GM18867 (cell line): ENCODE data around the gene FBLN5.
"Not testable (repeated sequence)": the region's sequence is repeated elsewhere in the genome, so short reads cannot be mapped to it uniquely, and the experiment has no call there.

ENCODE experiments used
- ATAC-seq: cut with Tn5 transposase; IDR thresholded peaks from one replicate; pipeline ENCODE4 v1.9.1; 2021; ENCODE audit warnings: mild to moderate bottlenecking, moderate library complexity; ENCODE audit not compliant: unreplicated experiment

Gene FBLN5

DNA sequence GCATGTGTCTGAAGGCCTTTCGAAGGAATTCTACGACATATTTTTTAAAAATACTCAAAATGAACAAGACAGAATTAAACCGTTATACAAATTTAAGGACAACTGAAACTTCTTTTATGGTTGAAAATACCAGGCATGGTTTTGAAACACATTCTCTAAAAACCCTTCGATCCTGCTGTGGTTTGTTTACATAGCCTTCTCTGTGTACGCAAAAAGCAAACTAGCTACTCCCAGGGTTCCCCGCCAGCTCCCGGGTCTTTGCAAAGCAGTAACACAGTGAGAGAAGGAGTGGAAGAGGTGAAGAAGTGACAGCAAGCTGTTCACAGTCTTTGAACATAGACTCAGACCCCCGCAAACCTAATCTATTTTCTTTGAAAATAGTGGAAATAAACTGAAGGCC, 77.9 kb downstream of the FBLN5 start:
- no peak for ATAC-seq

DNA sequence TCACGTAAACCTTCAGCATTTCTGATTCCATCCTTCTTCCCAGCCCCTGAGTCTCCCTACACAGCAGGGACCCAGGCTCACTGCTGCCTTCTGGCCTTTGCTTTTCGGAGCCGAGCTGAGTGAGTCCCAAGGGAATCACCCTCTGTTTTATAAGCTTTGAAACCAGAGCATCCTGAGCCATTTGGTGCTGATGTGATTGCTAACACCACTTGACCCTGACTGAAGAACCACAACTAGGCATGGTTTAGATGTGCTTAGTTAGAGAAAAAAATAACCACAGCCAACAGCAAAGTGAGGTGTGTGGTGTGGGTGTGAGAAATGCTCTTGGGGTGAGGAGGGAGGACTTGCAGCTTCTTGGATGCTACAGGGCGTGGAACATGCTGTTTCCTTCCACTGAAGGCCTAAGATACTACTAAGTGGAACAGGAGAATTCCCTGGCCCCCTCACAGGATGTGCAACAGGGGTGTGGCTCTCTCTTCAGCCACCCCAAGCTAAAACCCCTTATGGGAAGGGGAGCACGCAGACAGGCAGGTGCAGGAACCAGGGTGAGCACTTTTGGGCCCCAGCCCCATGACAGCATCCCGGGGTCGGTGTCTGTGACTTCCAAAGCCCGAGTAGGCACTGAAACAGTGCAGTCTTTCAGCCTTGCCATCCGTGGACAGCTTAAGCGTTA, 80.0 kb downstream of the FBLN5 start, which contains the start of gene TC2N:
Gene TC2N, minus strand, starts transcription at position 221 of the 673 bp plus-strand sequence. CDS start 53,767 bp downstream, outside the sequence.
- ATAC-seq = peak; percentile 63

DNA sequence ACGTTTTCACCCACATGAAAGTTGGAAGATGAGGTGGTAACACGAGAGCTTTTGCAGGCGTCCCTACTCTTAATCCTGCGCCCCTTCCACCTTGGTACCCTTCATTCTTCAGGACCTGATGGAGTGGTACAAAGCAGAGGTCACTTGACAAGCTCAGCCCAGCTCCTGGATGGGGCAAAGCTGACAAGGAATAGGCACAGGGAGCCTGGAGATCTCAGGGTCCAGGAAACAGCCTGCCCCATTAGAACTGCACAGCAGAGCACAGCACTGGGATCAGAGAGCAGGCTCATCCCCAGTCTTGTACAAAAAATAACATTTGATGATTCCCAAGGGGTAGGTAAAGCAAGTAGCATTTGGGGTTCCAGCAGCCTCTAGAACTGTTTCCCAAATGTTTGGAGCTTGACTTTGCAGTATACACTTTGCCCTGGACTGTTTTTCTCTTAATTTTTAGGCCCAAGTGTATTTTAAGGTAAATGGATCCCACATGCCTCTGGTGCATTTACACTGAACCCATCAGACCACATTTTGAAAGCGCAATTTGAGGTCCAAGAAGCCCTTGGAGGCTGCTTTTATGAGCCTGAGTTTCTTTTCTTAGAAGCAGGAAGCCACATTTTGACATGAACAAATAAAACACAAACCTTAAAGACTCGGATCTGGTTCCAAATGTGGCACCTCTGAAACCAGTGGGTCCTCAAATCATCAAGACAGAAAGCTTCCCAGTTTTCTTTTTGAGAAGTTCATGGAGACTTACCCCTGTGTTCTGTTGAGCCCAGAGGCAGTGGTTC, 80.8 kb downstream of the FBLN5 start:
- no peak for ATAC-seq

DNA sequence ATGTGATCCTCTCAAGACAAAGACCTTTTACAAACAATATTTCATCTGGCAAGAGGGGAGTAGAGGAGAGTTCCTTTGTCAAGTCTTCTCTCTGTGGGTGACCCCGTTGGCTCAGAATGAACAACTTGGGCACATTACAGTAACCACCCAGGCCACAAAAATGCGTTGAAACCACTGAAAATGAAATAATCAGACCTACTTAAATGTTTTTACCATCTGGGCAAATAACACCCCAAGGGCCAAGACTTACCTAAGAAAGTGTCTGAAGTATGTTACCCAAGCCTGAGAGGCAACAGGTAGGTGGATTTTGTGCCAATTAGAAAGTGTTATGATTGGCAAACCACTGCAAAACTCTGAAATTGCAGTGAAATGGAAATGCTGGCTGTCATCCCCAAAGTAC, 81.4 kb downstream of the FBLN5 start:
- no peak for ATAC-seq

DNA sequence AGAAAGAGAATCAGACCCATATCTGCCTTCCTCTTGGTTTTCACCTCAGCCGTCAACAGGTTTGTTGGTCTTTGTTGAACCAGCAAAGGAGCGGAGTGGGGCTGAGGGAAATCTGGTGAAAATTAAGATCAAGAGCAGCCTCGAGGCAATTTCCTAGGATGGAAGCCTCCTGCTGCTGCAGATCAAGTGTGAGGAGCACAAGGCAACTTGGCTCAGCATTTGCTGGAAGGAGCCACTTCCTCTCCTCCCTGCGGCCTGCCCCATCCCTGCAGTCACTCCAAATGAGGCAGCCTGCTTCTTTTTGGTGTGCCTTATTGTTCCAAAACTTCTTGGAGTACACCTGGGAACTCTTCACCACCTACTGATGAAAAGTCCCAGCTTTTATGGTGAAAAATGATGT, 85.1 kb downstream of the FBLN5 start:
- ATAC-seq = no peak

DNA sequence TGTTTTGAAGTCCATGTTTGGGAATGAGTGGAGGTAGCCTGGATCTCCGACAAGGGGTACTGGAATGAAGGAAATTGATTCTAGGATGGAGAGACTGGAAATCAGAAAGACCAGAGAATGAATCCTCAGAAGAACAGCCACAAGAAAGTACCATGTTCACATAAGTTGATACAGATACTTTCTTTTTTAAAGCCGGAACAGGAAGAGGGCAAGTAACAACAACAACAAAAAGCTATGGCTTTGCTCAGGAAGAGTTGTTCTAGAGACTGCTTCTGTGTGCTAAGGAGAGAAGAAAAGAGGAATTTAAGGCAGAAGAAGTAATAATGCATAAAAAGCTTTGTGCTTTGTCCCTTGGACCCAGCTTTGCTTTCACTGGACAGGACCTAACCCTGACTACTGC, 86.4 kb downstream of the FBLN5 start:
- no peak for ATAC-seq

DNA sequence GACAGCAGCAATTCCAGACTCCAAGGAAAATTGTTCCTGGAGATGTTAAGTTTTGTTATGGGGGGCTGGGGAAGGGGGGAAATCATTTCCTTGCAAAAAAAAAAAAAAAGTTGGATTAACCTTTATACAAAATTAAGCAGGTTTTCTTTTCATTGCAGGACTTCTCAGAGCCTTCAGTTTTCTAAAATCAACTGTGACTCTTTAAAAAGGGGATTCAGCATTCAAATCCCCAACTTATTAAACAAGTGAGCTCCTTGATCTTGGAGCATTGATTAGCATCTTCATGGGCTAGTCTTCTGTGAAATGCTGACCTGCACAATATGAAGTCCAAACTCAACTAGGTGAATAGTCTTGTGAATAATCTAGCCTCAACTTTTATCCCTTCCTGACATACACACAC, 87.3 kb downstream of the FBLN5 start:
- ATAC-seq = no peak

DNA sequence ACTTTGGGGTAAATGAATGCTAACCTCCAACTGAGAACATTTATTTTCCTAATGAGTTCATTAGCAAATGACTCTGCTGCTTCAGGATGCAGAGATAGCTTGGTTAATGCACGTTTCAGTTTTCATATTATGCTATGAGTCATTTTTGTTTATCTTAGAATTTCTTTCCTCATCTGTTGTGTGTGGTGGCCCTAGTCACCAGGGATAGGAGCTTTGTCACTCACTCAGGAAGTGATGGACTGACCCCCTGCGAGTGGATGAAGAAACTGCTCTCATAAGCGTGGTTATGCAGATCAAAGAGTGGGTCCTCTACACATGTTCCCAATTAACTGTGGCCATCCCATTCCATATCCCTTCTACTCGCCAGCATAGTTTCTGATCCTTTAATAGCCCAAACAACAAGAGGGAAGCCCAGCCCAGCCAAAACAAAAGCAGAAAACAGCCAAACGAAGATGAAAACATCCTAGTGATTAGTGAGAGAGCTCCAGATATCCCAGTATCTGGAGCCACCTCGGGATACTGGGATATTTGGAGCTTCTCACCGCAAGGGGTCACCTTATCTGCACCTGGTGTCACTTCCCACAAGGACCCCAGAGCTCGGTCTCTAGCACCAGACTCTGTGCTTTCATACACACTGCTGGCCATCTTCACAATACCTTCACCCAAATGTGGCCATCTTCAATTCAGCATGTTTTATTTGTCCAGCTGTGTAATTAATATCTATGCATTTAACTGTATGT, 88.8 kb downstream of the FBLN5 start:
- peak; percentile 78 for ATAC-seq

DNA sequence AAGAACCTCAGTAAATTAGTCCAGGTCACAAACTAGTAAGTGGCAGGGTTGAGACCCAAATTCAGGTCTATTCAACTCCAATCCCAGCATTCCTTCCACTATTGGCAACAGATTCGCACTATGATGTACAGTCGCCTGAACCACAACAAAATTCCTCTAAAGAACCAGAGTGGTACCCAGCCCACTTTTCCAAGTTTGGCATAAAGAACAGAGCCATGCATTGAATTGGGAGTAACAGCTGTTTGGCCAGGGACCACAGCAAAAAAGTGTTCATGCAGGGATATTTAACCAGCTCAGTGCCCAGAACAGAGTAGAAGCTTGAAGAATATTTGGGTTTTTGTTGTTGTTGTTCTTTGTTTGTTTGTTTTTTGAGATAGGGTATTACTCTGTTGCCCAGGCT, 89.9 kb downstream of the FBLN5 start:
- ATAC-seq = no peak

DNA sequence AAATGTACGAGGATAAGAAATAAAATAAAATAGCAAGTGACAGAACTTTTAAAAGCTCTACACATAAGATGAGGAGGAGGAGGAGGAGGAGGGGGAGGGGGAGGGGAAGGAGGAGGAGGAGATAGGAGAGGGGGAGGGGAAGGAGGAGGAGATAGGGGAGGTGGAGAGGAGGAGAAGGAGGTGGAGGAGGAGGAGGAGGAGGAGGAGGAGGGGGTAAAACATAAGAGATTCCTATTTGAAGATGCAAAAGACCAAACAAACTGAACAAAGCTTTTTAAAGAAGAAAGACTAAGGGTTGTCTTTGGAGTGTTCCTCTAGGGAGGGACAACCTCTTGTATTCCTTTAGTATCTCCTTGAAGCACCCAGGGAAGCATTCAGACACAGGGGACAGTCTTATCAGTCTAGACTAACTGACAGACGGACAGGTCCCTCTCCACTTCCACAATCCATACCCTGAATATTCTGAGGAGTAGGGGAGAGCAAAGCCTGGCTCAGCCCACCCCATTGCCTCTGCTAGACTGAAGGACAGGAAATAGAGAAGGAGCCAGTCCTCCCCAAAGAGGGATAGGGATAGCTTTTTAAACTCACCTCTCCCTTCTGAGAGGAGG, 93.1 kb downstream of the FBLN5 start:
- ATAC-seq = no peak

DNA sequence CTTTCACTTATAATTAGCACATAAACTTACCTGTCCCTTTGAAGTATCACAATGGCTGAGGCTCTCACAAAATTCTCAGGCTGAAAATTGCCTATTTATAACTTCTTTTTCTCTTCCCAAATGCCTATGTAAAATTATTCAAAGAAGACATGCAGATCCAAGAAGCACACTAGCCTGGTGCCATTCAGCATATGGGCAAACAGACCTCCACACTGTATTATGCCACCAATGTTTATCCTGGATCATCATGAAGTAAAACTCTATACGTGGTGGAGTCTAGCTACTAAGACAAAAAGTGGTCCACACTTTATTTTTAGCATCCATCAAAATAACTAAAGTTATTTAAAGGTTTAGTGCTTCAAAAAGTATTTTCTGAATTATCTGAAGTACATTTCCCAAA, 95.9 kb downstream of the FBLN5 start:
- ATAC-seq = no peak

DNA sequence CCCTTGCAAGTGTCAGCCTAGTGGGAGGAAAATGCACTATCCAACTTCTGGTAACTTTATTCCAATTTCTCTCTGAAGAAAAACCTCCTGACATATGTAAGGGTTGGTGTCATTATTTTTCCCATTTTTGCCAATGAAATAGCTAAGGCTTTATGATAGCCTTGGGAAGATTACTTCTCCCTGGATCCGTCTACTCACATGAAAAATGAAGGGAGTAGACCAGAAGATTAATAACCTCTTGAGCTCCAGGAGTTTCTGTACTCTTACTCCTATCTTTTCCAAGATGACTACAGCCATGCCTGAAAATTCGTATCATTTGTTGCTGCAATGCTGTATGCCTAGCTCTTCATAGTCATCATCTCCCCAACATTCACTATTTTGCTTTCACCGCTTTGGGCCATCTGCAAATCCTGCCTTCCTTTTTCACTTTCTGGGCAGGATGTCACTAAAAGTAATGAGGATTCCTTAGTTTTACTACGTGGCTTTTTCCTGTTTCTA, 98.9 kb downstream of the FBLN5 start:
- no peak for ATAC-seq

DNA sequence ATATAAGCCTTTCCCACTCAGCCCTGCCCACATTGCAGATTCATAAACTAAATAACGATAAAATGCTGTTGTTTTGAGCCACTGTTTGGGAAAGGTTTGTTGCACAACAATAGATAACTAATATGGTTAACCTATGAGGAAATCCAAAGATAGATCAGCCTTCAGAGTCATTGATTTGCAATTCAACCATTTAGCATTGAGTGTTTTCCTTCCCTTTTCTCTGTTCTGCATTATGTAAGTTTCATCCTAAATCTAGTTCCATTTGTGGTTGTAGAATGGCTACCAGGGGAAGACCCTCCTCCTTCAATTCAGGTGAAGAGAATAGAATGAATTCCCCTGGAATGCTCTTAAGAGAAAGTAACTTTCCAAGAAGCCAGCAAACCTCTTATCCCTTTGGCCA, 99.8 kb downstream of the FBLN5 start:
- no peak for ATAC-seq

DNA sequence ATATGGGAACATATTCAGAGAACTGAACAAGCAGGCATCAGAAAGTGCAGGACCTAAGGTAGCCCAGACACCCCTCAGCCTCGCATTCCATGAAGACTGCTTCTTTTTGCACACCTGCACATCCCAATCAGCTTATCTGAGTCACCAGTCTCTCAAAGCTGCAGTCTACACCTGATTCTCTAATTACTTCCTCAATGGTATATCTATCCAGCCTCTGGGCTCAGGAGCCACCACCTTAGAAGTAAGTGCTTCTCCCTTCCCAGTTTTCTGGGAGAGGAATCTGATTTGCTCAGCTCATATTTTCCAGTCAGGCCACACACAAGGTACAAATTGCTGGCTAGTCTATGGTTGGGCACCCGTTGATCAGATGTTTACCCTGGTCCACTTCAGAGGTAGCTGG, 101.8 kb downstream of the FBLN5 start:
- ATAC-seq = no peak

DNA sequence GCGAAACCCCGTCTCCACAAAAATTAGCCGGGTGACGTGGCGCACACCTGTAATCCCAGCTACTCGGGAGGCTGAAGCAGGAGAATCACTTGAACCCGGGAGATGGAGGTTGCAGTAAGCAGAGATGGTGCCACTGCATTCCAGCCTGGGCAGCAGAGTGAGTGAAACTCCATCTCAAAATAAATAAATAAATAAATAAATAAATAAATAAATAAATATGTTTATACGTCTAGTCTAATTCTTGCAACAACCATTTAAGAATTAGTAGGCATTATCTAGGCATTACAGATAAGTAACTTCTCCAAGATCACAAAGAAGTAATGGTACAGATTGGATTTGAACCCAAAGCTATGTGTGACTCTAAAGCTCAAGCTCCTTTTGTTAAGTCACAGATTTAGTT, 102.4 kb downstream of the FBLN5 start:
- ATAC-seq = not testable (repeated sequence)

DNA sequence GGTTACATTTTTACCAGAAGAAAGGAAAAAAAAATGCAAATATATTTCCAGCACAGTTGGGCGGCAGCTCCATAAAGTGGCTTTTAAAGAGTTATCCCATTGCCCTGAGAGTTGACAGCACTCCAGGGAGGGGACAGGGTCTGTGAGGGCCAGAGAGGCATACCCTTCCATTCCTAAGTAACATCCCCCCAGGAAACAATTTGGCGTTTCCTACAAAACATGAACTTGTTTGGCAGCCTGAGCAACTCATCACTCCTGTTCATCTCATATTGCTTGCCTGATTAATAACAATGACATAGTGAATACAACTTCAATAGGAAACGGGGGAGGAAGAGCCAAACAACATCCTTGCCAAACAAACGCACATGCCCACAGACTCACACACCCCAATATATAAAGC, 103.5 kb downstream of the FBLN5 start:
- ATAC-seq = no peak

DNA sequence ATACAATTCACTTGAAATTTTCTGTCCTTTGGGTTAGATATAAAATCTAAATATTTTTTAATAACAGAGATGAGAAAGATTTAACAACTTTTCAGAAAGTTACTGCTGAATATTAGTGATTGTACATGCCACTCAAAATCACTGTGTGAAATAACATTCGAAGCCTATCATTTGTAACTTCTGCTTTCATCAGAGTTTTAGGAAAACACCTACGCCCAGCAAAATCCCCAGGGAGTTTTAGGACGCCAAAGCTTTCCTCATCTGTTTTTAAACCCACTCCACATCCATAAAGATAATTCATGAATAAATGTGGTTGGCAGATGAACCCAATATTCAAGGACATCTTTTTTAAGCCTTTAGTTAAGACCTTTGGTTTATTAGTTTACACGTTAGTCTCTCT, 104.1 kb downstream of the FBLN5 start:
- no peak for ATAC-seq

DNA sequence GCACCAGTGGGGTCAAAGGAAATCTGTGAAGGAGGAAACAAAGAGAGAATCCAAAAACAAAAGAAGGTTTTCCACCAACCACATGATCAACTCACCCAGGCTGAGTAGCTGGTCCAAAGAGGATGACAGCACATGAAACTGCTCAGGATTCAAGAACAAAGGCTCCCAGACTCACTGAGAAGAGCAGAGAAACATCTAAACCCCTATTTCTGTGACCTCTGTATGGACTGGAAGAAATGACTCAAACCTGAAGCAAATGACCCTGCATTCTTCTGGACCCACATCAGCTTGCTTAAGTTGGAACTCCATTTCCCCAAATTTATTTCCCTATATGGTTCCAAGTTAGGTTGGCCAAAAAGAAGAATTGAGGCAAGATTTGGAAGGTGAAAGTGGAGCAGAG, 106.4 kb downstream of the FBLN5 start:
- no peak for ATAC-seq

DNA sequence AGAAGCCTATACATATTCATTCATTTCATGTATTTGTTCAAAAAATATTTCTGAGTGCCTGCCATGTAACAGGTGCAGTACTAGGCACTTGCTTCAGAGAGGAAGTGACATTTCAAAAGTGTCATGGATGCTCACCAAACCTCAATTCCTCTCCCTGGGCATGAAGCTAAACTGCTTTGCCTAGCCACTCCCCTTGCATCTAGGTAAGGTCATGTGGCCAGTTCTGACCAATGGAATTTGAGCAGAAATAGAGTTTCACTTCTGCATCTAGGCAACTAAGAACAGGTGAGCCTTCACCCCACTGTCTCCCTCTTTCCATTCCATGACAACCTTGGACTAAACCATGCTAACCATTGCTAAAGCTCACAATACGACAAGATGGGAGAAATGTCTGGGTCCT, 107.7 kb downstream of the FBLN5 start:
- ATAC-seq = no peak

DNA sequence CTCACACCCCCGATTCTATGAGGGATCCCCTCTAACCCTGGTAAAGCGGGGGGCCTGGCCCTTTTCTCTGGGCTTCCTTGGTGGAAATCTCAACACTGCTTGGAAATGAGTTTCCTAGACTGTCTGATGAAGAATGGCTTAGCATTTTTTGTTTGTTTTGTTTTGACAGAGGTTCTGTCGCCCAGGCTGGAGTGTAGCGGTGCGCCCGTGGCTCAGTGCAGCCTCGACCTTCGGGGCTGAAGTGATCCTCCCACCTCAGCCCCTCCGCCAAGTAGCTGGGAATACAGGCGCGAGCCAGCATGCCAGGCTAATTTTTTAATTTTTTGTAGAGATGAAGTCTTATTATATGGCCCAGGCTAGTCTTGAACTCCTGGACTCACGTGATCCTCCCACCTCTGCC, 110.4 kb downstream of the FBLN5 start:
- ATAC-seq = no peak
